Measurements from ENCODE around the gene SLC4A1AP.

- TF ChIP-seq CTCF (IDR thresholded peaks at IDR 0.05) (no peak), POLR2A (IDR thresholded peaks at IDR 0.05) (no peak)
These were observed 26.4 kb downstream of the SLC4A1AP start for GRCh38 chr2:27690052-27690451.

Data from right lobe of liver (tissue), 4 donors.